ENCODE data around the gene NOXO1.
"Not testable (repeated sequence)": the region's sequence is repeated elsewhere in the genome, so short reads cannot be mapped to it uniquely, and the experiment has no call there.

Gene NOXO1

GRCh38 chr16:1959269-1960039 lies 21.8 kb downstream of the NOXO1 start, which contains the start of gene NDUFB10:
TSS of gene NDUFB10 (plus strand) at chr16:1959538. CDS start at chr16:1959625, 87 bp downstream.
- peak; percentile 97 for DNase-seq

- DNase-seq = no peak
These were observed 22.5 kb downstream of the NOXO1 start for GRCh38 chr16:1958715-1959268.

DNA sequence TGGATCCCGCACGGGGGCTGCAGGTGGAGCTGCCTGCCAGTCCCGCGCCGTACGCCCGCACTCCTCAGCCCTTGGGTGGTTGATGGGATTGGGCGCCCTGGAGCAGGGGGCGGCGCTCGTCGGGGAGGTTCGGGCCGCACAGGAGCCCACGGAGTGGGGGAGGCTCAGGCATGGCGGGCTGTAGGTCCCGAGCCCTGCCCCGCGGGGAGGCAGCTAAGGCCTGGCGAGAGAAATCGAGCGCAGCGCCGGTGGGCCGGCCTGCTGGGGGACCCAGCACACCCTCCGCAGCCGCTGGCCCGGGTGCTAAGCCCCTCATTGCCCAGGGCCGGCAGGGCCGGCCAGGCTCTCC lies 23.2 kb downstream of the NOXO1 start:
- DNase-seq = not testable (repeated sequence)

DNA sequence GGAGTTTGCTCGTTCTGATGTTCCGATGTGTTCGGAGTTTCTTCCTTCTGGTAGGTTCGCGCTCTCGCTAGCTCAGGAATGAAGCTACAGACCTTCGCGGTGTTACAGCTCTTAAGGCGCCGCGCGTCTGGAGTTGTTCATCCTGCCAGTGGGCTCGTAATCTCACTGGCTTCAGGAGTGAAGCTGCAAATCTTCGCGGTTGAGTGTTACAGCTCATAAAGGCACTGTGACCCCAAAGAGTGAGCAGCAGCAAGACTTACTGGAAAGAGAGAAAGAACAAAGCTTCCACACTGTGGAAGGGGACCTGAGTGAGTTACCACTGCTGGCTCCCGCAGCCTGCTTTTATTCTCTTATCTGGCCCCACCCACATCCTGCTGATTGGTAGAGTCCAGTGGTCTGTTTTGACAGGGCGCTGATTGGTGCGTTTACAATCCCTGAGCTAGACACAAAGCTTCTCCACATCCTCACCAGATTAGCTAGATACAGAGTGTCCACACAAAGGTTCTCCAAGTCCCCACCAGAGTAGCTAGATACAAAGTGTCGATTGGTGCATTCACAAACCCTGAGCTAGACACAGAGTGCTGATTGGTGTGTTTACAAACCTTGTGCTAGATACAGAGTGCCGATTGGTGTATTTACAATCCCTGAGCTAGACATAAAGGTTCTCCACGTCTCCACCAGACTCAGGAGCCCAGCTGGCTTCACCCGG lies 23.7 kb downstream of the NOXO1 start:
- DNase-seq = not testable (repeated sequence)

DNA sequence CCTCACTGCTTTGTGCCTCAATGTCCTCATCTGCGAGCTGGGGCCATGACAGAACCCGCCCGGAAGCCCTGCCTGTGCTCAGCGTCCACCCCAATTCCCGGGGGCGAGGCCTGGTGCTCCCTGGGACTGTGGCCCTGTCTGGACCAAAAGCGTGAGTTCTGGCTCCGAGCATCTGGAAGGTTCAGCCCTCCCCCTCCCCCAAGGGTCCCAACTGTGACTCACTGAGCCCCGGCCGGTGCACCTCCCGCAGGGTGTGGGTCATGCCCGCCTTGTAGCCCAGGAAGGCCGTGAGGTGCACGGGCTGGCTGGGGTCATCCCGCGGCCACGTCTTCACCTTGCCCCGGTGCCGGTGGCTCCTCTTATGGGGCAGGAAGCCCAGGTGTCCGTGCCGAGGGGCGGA lies 27.5 kb downstream of the NOXO1 start:
- DNase-seq = no peak

DNA sequence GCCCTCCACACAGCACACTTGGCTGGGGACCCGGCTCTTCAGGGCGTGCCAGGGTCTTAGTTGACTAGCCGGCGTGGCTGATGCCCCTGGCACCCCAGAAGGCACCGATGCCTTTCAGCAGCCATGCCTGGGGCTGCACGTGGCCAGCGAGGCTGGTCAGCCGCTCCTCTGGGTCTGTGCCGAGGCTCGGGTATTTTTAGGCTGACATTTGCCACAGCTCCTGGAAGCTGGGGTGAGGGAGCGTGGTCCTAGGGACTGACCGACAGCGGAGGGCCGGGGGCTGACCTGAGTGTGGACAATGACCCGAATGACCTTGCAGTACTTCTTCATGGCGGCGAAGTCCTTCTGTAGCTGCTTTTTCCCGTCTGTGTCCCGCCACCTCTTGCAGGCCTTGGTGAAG lies 30.7 kb downstream of the NOXO1 start:
- DNase-seq = no peak

DNA sequence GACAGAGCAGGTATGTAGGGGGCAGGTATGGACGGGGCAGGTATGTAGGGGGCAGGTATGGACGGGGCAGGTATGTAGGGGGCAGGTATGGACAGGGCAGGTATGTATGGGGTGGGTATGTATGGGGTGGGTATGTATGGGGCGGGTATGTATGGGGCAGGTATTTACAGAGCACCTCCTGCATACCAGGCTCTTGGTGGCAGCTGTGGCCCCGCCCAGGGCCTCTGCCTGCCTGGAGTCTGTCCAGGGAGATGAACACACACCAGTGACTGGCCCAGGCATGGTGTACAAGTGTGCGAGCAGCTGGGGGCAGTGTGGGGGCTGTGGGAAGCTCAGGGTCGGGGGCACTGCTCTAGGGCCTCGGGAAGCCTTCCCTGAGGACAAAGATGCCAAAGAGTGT lies 31.2 kb downstream of the NOXO1 start:
- no peak for DNase-seq

DNA sequence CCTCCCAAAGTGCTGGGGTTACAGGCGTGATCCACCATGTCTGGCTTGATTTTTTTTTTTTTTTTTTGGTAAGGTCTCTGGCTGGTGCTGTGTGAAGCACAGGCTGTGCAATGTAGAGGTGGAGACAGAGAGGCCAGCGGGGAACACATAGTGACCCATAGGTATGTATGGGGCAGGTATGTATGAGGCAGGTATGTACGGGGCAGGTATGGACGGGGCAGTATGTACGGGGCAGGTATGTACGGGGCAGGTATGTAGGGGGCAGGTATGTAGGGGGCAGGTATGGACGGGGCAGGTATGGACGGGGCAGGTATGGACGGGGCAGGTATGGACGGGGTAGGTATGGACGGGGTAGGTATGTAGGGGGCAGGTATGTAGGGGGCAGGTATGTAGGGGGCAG lies 31.8 kb downstream of the NOXO1 start:
- no peak for DNase-seq

- DNase-seq = no peak
These were observed 33.9 kb downstream of the NOXO1 start for GRCh38 chr16:1947369-1947670.

DNA sequence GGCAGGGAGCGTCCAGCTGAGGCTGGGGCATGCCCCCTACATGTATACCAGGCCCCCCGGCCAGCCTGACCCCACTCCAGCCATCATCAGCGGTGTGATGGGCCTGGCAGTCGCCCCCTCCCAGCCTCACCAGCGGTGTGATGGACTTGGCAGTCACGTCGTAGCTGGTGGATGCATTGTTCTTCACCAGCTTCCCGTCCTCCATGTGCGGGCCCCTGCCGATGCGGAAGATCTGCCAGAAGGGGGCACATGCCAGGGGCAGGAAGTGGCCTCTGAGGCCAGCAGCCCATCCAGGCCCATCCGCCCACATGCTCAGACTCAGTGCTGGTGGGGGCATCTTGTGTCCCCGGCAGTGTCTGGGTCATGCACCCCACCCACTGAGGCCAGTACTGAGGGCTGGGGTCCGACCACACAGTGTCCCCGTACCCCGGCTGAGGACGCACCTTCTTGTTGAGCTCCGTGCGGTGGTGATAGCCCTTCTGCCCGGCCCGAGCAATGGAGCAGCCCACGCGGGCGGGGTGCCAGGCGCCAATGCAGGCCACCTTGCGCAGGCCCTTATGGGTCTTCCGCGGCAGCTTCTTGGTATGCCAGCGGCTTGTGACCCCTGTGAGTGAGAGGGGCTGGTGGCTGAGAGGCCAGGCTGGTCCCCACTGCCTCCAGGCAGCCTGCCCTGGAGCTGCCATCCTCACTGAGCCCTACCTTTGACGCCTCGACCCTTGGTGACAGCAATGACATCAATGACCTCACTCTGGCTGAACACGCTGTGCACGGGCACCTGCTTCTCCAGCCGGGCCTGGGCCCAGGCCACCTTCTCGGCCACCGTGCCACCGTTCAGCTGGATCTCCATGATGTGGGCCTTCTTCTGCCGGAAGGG lies 34.5 kb downstream of the NOXO1 start:
- DNase-seq = no peak

GRCh38 chr16:1945559-1946391 lies 35.5 kb downstream of the NOXO1 start:
- no peak for DNase-seq

- DNase-seq = no peak
These were observed 36.6 kb downstream of the NOXO1 start for GRCh38 chr16:1944612-1945199.

GRCh38 chr16:1942810-1943726 lies 38.2 kb downstream of the NOXO1 start, which contains the start of gene MSRB1:
TSS of gene MSRB1 (minus strand) at chr16:1943199. CDS start at chr16:1943156, 43 bp downstream.
- peak; percentile 99 for DNase-seq

DNA sequence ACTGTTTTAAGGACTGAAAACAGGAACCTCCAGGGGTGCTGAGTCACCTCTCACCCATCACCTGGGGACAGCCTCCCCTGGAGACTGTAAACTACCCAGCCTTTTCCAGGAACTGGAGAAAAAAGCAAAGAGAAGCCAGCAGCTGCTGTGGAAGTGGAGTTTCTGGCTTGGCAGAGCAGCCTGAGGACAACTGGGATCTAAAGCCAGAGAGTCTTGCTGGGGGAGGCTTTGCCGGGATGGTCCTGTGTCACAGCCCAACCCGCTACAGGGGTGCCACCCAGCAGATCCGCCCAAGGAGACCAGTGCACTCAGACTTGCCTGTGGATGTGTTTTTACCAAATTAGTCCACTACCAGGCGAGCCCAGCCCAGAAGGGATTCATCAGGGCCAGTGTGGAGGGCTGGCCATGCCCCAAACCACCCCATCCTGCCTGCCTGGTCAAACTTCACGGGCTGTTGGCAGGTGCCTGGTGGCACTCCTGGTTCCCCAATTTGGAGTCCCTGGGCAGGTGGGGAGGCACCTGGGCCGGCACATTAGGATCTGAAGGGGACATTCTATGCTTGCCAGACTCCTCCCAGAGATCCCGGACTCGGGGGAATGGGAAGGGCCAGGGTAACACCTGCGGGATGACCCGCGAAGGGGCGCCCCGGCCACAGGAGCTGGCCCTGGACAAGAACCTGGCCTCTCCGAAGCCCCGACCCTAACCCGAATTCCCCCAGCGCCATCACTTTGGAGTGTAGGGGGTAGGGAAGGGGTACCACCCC lies 39.0 kb downstream of the NOXO1 start:
- DNase-seq = no peak

GRCh38 chr16:1941162-1942046 lies 39.9 kb downstream of the NOXO1 start:
- DNase-seq = no peak

DNA sequence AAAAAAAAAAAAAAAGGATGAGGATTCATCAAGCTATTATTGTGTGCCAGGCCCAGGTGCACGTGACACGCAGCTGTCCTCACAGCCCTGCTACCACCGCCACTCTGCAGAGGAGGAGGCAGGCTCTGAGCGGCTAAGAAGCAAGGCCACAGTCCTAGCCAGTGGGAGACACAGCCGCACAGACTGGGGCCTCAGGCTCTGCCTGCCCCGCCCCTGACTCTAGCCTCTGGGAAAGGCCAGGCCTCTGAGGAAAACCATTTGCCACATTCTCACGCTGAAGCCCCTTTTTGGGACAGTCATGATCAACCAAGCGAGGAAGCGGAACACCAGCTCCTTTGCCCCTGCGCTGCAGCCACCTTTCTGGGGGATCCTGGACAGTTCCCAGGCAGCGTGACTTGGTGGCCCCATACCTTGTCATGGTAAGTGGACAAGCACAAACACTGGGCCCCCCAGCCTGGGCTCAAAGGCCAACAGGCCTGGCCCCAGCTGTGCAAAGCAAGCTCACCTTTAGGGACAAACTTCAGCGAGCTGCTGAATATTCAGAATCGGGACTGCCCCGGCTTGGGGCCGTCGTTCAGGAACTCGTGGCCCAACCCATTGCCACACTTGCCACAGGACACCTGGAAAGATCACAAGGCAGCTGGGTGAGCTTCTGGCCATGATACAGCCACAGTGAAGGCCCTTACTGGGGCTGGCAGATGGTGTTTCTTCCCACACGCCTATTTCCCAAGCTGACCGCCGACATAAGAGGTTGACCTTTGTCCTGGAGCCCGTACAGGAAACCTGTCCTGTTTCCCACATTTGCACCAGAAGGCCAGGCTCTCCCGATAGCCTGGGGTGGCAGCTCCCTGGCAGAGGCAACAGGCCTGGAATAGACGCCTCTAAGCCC lies 40.8 kb downstream of the NOXO1 start:
- DNase-seq = no peak

DNA sequence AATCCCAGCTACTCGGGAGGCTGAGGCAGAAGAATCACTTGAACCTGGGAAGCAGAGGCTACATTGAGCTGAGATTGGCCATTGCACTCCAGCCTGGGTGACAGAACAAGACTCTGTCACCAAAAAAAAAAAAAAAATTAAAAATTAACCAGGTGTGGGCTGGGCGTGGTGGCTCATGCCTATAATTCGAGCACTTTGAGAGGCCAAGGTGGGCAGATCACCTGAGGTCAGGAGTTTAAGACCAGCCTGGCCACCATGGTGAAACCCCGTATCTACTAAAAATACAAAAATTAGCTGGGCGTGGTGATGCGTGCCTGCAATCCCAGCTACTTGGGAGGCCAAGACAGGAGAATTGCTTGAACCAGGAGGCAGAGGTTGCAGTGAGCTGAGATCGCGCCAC lies 41.4 kb downstream of the NOXO1 start:
- DNase-seq = not testable (repeated sequence)

DNA sequence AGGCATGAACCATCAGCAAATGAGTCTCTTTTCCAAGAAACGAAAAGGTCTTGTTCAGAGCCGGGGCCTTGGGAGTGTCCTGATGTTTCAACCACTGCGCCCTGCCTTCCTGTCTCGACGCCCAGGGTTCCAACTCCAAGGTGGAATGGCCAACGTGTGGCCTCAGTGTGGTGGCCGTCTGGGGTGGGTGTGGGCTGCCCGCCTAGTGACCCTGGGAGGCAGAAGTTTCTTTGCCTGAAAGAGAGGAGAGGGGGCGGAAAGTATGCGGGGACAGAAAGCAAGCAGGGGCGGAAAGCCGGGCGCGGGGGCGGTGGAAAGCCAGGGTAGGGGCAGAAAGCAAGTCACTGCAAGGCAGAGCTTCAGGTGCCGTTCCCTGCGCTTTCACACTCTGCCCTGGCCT lies 42.4 kb downstream of the NOXO1 start:
- no peak for DNase-seq

Measured in activated CD4-positive, CD25-positive, alpha-beta regulatory T cell treated with anti-CD3 and anti-CD28 coated beads, Interleukin-2, amount 50 U/mL, for 72 hours (primary cell).